K562 (cell line): ENCODE results near the gene BMS1. TPM values are rescaled to one million over a fixed set of nuclear protein-coding genes. Genes with fewer than 3 reads are reported as not detected.

Source experiments
- ATAC-seq: fragments of 200-7000 bp; cut with Tn5 transposase; 3 replicates; pipeline ENCODE4 v1.9.1; 2020; ENCODE audit warnings: moderate library complexity
- BruUV-seq: library from RNA; stranded (reverse); fragments of 400-500 nt; replicated peaks from 2 replicates; lab custom pipeline; 2021; lab: Mats Ljungman, UMichigan
- CTCF ChIA-PET: fragments of 300-600 bp; formaldehyde crosslinking; extraction: SDS; loops from one replicate; lab custom pipeline; 2021; ENCODE audit warnings: low intra/inter-chr PET ratio; lab: Yijun Ruan, JAX
- POLR2A ChIA-PET: fragments of 300-600, 350-650 bp; sonication (Branson Sonifier 250); formaldehyde crosslinking; extraction: SDS; loops from one replicate; lab custom pipeline; 2021; ENCODE audit warnings: antibody characterized with exemption, inconsistent platforms; lab: Yijun Ruan, JAX
- DNase-seq, 4 experiments: peaks; one replicate each; pipeline versions ENCODE4 v3.0.0 to v3.0.0-alpha.2; 2011 to 2018; ENCODE audit warnings: low spot score in 3 of 4, mixed read lengths in 3 of 4; ENCODE audit errors: extremely low read depth in 1 of 4
- FAIRE-seq: peaks from 2 replicates; lab custom pipeline; 2011; peaks lifted over from hg19 to GRCh38; lab: Jason Lieb, UNC
- H2AFZ ChIP-seq: 2 replicates; pipeline ENCODE4 v1.6.0; 2011; ENCODE audit warnings: low read depth, low read length, control low read depth, inconsistent platforms
- H3K27ac ChIP-seq: fragments of 200-600 bp; 3 replicates; pipeline ENCODE4 v1.8.0; 2011; ENCODE audit warnings: low read depth, mild to moderate bottlenecking, control low read depth, inconsistent platforms, low read length, moderate library complexity, mixed read lengths; ENCODE audit errors: extremely low read depth
- H3K27me3 ChIP-seq, 2 experiments: fragments of 300-600 bp in 1 of 2; 2 replicates in 1 of 2; 3 replicates in 1 of 2; pipeline versions ENCODE4 v1.6.0 to v1.8.0; 2011; ENCODE audit warnings: inconsistent platforms in 2 of 2, low read length in 2 of 2, mild to moderate bottlenecking in 1 of 2, mixed read lengths in 1 of 2, moderate library complexity in 1 of 2; ENCODE audit not compliant: control insufficient read depth in 2 of 2, insufficient read depth in 2 of 2
- H3K36me3 ChIP-seq: fragments of 300-600 bp; 3 replicates; pipeline ENCODE4 v1.8.0; 2011; ENCODE audit warnings: mild to moderate bottlenecking, low read length, inconsistent platforms; ENCODE audit not compliant: control insufficient read depth, insufficient read depth
- H3K4me1 ChIP-seq, 2 experiments: fragments of 200-600 bp in 1 of 2; replicated peaks in 1 of 2; 2 replicates in 1 of 2; 3 replicates in 1 of 2; pipeline versions ENCODE4 v1.5.1 to v1.8.0; 2011; ENCODE audit warnings: inconsistent platforms in 2 of 2, low read length in 2 of 2, mild to moderate bottlenecking in 1 of 2, mixed read lengths in 1 of 2, moderate library complexity in 1 of 2; ENCODE audit not compliant: control insufficient read depth in 2 of 2, insufficient read depth in 2 of 2
- H3K4me2 ChIP-seq: 2 replicates; pipeline ENCODE4 v1.6.1; 2011; ENCODE audit warnings: low read length, control low read depth, inconsistent platforms, mixed read lengths; ENCODE audit not compliant: insufficient read depth
- H3K4me3 ChIP-seq: fragments of 200-600 bp; sonication (generic), shearing (Covaris generic); 2 replicates; pipeline ENCODE4 v1.5.1; 2016; ENCODE audit warnings: control low read depth, inconsistent platforms
- H3K79me2 ChIP-seq: fragments of 200-600 bp; 3 replicates; pipeline ENCODE4 v1.8.0; 2011; ENCODE audit warnings: low read length, inconsistent platforms; ENCODE audit not compliant: control insufficient read depth, insufficient read depth
- H3K9ac ChIP-seq, 2 experiments: 2 replicates each; pipeline versions ENCODE4 v1.6.0 to v1.6.1; 2011; ENCODE audit warnings: low read depth in 2 of 2, low read length in 2 of 2, control low read depth in 1 of 2, inconsistent platforms in 1 of 2, mild to moderate bottlenecking in 1 of 2, mixed read lengths in 1 of 2; ENCODE audit not compliant: insufficient read depth in 1 of 2
- H3K9me1 ChIP-seq: one replicate; pipeline ENCODE4 v1.6.0; 2011; ENCODE audit warnings: inconsistent platforms, mild to moderate bottlenecking, low read length, moderate library complexity; ENCODE audit not compliant: control insufficient read depth, insufficient read depth
- H3K9me3 ChIP-seq: replicated peaks from 2 replicates; pipeline ENCODE4 v1.5.1; 2011; ENCODE audit warnings: low read depth, low read length, inconsistent platforms; ENCODE audit not compliant: control insufficient read depth, insufficient read depth
- H4K20me1 ChIP-seq: replicated peaks from 2 replicates; pipeline ENCODE4 v1.6.1; 2011; ENCODE audit warnings: low read length, inconsistent platforms, mixed read lengths; ENCODE audit not compliant: control insufficient read depth, insufficient read depth
- ARID3A ChIP-seq: IDR thresholded peaks from 2 replicates; pipeline ENCODE4 v1.6.1; 2012; ENCODE audit warnings: low read depth, low read length, improper control_type of control experiment, borderline replicate concordance
- CREM ChIP-seq: IDR thresholded peaks from 2 replicates; pipeline ENCODE4 v1.6.1; 2014; ENCODE audit warnings: antibody characterized with exemption, low read depth
- GATAD2B ChIP-seq: fragments of 450-650 bp; IDR thresholded peaks from 2 replicates; pipeline ENCODE4 v1.6.1; 2017; ENCODE audit warnings: mild to moderate bottlenecking, borderline replicate concordance
- KAT7 ChIP-seq: sonication (generic); formaldehyde crosslinking; IDR thresholded peaks from 2 replicates; pipeline ENCODE4 v1.8.0; 2022; ENCODE audit warnings: missing genetic modification reagents, mild to moderate bottlenecking, borderline replicate concordance
- SMC3 ChIP-seq: conservative IDR thresholded peaks from 2 replicates; pipeline ENCODE4 v1.6.1; 2011; ENCODE audit warnings: low read depth, low read length, improper control_type of control experiment; ENCODE audit not compliant: insufficient read depth
- WGBS: fragments of 100-300 bp; shearing (Covaris generic); methylation state at CpG from one replicate; pipeline ENCODE4 v1.1.6; 2016; ENCODE audit warnings: low coverage, mixed read lengths; ENCODE audit not compliant: insufficient coverage; ENCODE audit errors: missing lambda C conversion rate; 5-methylcytosine and 5-hydroxymethylcytosine counted together
- in situ Hi-C: fragments of 300-500 bp; cut with MboI; formaldehyde crosslinking; loops from 4 replicates; pipeline ENCODE4 v1.15.0; 2018; ENCODE audit warnings: inconsistent platforms, mixed read lengths
- intact Hi-C: fragments of 100-400 bp; cut with micrococcal nuclease; formaldehyde crosslinking; loops from 2 replicates; pipeline ENCODE4 v1.14.2; 2022
- polyA plus RNA-seq, 8 experiments: library from polyadenylated mRNA; depleted of rRNA in 4 of 8; stranded (reverse) in 5 of 8; unstranded in 3 of 8; fragments of >200 nt; fragmentation: Nextera tagmentation in 2 of 8; fragmentation: Illumina TruSeq in 1 of 8; extraction: Ambion mirVana in 2 of 8; extraction: Trizol in 1 of 8; gene quantifications; 2 replicates each; pipeline versions ENCODE4 v1.2.1 to v1.2.3, GENCODE V29; 2011 to 2014; ENCODE audit warnings: inconsistent platforms in 1 of 8, missing spikeins in 1 of 8
- total RNA-seq, 7 experiments: library from RNA; depleted of rRNA in 6 of 7; stranded (reverse); fragments of >200 nt in 6 of 7; fragmentation: Illumina TruSeq in 2 of 7; extraction: Trizol in 2 of 7; gene quantifications; 2 replicates each; pipeline versions ENCODE4 v1.2.1 to v1.2.3, GENCODE V29; 2011 to 2021; ENCODE audit warnings: low replicate concordance in 1 of 7

BMS1 gene
- total and polyA plus RNA-seq, 9 of the 15 experiments (the other 6 are each of a cell fraction or from before 2014, with no cell fraction given): 11.1 to 46.9 (median 32.7) TPM

GRCh38 chr10:42878821-42879195 lies 96.2 kb downstream of the BMS1 start:
- no peak for FAIRE-seq
- H3K4me1 ChIP-seq: peaks cover 0 to 13% of the 10 kb centered on the region in 2 experiments; a peak in 1 of 5 replicates
- in situ Hi-C loops (no loop called here), intact Hi-C loops (no loop called here)
- no peaks in the 10 kb centered on the region for H3K36me3 ChIP-seq
- H2AFZ ChIP-seq: no peak overlapping the region
- no peak for ATAC-seq
- H3K9ac ChIP-seq: no peak overlapping the region
- POLR2A ChIA-PET: no interaction called here
- peaks cover 6% of the 10 kb centered on the region for H3K9me1 ChIP-seq
- peaks cover 7 to 47% of the 10 kb centered on the region in 2 experiments; a peak in 4 of 5 replicates for H3K27me3 ChIP-seq
- H3K79me2 ChIP-seq: no peaks in the 10 kb centered on the region
- no peak for DNase-seq
- H4K20me1 ChIP-seq: no peaks in the 10 kb centered on the region; the same call in 1 of the 2 replicates
- no peak overlapping the region for H3K4me3 ChIP-seq
- H3K4me2 ChIP-seq: no peak overlapping the region
- no peak for TF ChIP-seq GATAD2B
- no peak for TF ChIP-seq KAT7 (CRISPR knock-in tag)
- TF ChIP-seq SMC3: no peak
- TF ChIP-seq ARID3A: no peak
- no peak for TF ChIP-seq CREM
- H3K27ac ChIP-seq: no peak overlapping the region
- 0% methylated on average over 3 of the region's 3 CpGs for WGBS
- CTCF ChIA-PET: no interaction called here
- H3K9me3 ChIP-seq: no peaks in the 10 kb centered on the region; the same call in 1 of the 2 replicates
- no TSS peak for BruUV-seq
